ENCODE data around the gene FAM184B. TPM values are rescaled to one million over a fixed set of nuclear protein-coding genes. Genes with fewer than 3 reads are reported as not detected.
A peak's percentile ranks its signal among the peaks of the same experiment; 100 is the strongest.

Gene FAM184B
- not detected in 2 replicates for total RNA-seq
- long read RNA-seq = 0 reads

- DNase-seq (ENCODE audit: extremely low spot score, unreplicated experiment) = no peak
Measured at GRCh38 chr4:17781300-17782287, at the start of gene FAM184B. Gene FAM184B (minus strand): TSS chr4:17781621. CDS start chr4:17781299, 322 bp downstream.

DNA sequence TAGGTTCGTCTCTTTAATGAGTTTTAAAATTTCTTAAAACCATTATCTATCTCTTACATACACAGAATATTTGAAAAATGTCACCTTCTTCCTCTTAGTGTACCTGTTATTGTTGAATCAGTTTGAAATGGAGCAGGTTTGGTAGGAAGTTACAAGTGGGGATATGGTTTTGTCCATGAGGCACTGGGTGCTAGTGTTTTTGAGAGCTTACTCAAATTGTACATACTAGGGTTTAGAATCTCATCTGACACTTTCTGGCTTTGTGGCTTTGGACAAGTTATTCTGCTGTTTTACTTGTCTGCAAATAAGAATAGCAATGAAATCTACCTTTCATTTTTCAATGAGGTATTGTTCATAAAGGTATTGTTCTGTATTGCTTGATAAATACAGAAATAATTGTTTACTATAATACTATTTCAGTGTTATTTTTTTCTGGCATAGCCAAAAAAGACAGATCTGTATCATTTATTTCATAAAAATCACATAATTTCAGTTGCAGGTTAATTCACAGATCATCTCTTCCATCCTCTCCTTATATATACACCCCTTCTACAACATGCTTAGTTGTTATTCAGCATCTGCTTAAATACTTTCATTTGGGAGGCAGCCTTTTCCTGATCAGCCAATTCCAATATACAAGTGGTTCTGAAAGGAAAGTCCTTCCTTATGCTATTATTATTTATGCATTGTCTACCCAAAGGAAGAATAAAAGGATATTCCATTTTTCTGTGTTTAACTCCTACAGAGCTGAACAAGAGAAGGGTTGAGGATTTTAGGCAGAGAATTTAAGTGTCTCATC, 42.6 kb upstream of the FAM184B start:
- H3K36me3 Mint-ChIP-seq (ENCODE audit: unreplicated experiment) = no peaks in the 10 kb centered on the region
- DNase-seq (ENCODE audit: extremely low spot score, unreplicated experiment) = no peak
- peaks cover 6% of the 10 kb centered on the region for H3K9me3 Mint-ChIP-seq (ENCODE audit: unreplicated experiment)
- peaks cover 49% of the 10 kb centered on the region for H3K4me1 Mint-ChIP-seq (ENCODE audit: unreplicated experiment)
- peak overlapping the region; percentile 71 for H3K27ac Mint-ChIP-seq (ENCODE audit: unreplicated experiment)
- H3K4me3 Mint-ChIP-seq (ENCODE audit: unreplicated experiment) = peak overlapping the region; percentile 47
- TF ChIP-seq CTCF (IDR thresholded peaks at IDR 0.05) = no peak
- no peaks in the 10 kb centered on the region for H3K27me3 Mint-ChIP-seq (ENCODE audit: unreplicated experiment)

More at GRCh38 chr4:17781300-17782287, at the start of gene FAM184B:
- H3K9me3 Mint-ChIP-seq (ENCODE audit: unreplicated experiment) = no peaks in the 10 kb centered on the region
- H3K4me3 Mint-ChIP-seq (ENCODE audit: unreplicated experiment) = peak within 1 kb of the TSS; percentile 68
- peaks cover 43% of the 10 kb centered on the region for H3K27me3 Mint-ChIP-seq (ENCODE audit: unreplicated experiment)
- H3K4me1 Mint-ChIP-seq (ENCODE audit: unreplicated experiment) = peaks cover 14% of the 10 kb centered on the region
- no peak within 1 kb of the TSS for H3K27ac Mint-ChIP-seq (ENCODE audit: unreplicated experiment)
- TF ChIP-seq CTCF (IDR thresholded peaks at IDR 0.05) = no peak
- H3K36me3 Mint-ChIP-seq (ENCODE audit: unreplicated experiment) = no peaks in the 10 kb centered on the region

- TF ChIP-seq CTCF (IDR thresholded peaks at IDR 0.05) = peak; percentile 72
- no peak for DNase-seq (ENCODE audit: extremely low spot score, unreplicated experiment)
- peaks cover 53% of the 10 kb centered on the region for H3K4me1 Mint-ChIP-seq (ENCODE audit: unreplicated experiment)
- H3K9me3 Mint-ChIP-seq (ENCODE audit: unreplicated experiment) = no peaks in the 10 kb centered on the region
- peak overlapping the region; percentile 59 for H3K4me3 Mint-ChIP-seq (ENCODE audit: unreplicated experiment)
- peak overlapping the region; percentile 75 for H3K27ac Mint-ChIP-seq (ENCODE audit: unreplicated experiment)
- H3K36me3 Mint-ChIP-seq (ENCODE audit: unreplicated experiment) = no peaks in the 10 kb centered on the region
- H3K27me3 Mint-ChIP-seq (ENCODE audit: unreplicated experiment) = no peaks in the 10 kb centered on the region
Measured at GRCh38 chr4:17817027-17817426, 35.6 kb upstream of the FAM184B start.

- H3K27me3 Mint-ChIP-seq (ENCODE audit: unreplicated experiment) = no peaks in the 10 kb centered on the region
- DNase-seq (ENCODE audit: extremely low spot score, unreplicated experiment) = no peak
- TF ChIP-seq CTCF (IDR thresholded peaks at IDR 0.05) = no peak
- H3K36me3 Mint-ChIP-seq (ENCODE audit: unreplicated experiment) = no peaks in the 10 kb centered on the region
- H3K4me3 Mint-ChIP-seq (ENCODE audit: unreplicated experiment) = no peak overlapping the region
- no peaks in the 10 kb centered on the region for H3K9me3 Mint-ChIP-seq (ENCODE audit: unreplicated experiment)
- H3K27ac Mint-ChIP-seq (ENCODE audit: unreplicated experiment) = peak overlapping the region; percentile 63
- peaks cover 51% of the 10 kb centered on the region for H3K4me1 Mint-ChIP-seq (ENCODE audit: unreplicated experiment)
Measured at GRCh38 chr4:17816142-17816541, 34.7 kb upstream of the FAM184B start.

Data from osteocyte (in vitro differentiated cells).